Activated naive CD8-positive, alpha-beta T cell (primary cell): ENCODE measurements around the gene TP53RK.
"Not testable (repeated sequence)": the region's sequence is repeated elsewhere in the genome, so short reads cannot be mapped to it uniquely, and the experiment has no call there.

Source experiments
- H3K27ac Mint-ChIP-seq: one replicate; pipeline ENCODE4 v1.8.0; 2021; ENCODE audit warnings: mixed read lengths
- H3K27me3 Mint-ChIP-seq: one replicate; pipeline ENCODE4 v1.8.0; 2021; ENCODE audit warnings: mixed read lengths
- H3K36me3 Mint-ChIP-seq: one replicate; pipeline ENCODE4 v1.8.0; 2021; ENCODE audit warnings: mixed read lengths
- H3K4me1 Mint-ChIP-seq: one replicate; pipeline ENCODE4 v1.8.0; 2021; ENCODE audit warnings: low read depth, mixed read lengths
- H3K4me3 Mint-ChIP-seq: one replicate; pipeline ENCODE4 v1.8.0; 2021; ENCODE audit warnings: mild to moderate bottlenecking, mixed read lengths
- H3K9me3 Mint-ChIP-seq: one replicate; pipeline ENCODE4 v1.8.0; 2021; ENCODE audit warnings: low read depth, mixed read lengths

TP53RK gene

DNA sequence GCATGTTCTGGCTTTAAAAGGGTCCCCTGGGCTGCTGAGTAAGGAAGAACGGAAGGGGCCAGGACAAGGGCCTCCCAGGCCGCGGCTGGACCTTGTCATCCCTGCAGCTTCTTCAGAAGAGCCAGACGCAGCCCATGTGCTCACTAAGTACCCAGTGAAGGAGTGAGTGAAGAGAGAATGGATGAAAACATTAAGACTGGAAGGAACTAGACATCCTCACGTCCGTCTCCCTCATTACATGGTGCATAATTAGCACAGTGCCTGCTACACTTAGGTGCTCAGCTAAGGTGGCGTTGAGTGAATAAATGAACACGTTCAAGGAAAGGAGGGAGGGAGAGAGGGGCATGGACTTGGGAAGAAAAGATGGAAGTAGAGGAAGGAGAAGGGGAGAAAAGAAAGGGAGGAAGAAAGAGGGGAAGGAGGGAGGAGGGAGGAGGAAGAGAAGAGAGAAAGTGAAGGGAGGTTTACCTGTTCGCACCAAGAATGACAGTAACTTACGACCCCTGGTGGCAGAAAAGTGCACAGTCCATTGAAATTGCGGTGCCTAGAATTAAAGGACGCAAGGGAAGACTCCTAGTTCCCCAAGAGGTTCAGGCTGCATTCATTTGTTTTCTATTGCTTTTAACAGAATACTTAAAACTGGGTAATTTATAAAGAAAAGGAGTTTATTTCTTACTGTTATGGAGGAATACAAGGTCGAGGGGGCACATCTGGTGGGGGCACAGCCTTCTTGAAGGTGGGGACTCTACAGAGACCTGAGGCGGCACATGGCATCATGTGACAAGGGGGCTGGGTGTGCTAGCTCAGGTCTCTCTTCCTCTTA is 8.0 kb downstream of the TP53RK start:
- Mint-ChIP-seq H3K9me3 (no peaks in the 10 kb centered on the region), H3K36me3 (peaks cover 3% of the 10 kb centered on the region), H3K4me1 (peaks cover 48% of the 10 kb centered on the region), H3K27ac (no peak overlapping the region), H3K4me3 (no peak overlapping the region), H3K27me3 (no peaks in the 10 kb centered on the region)

DNA sequence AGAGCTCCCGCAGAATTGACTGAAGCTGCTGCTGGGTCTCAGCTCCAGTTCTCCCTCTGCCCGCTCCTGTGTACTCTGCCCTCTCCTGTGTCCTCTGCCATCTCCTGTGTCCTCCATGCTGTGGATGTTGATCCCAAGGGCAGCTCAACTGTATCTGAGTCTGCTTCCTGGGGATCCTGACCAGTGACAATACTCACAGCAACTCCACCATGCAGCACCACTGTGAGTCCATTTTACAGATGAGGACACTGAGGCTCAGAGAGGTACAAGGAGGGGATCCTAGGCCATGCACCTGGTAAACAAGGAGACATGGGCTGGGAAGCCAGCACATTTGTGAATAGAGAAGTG is 8.6 kb downstream of the TP53RK start:
- no peaks in the 10 kb centered on the region for H3K27me3 Mint-ChIP-seq
- no peaks in the 10 kb centered on the region for H3K36me3 Mint-ChIP-seq
- H3K27ac Mint-ChIP-seq: no peak overlapping the region
- no peaks in the 10 kb centered on the region for H3K9me3 Mint-ChIP-seq
- H3K4me1 Mint-ChIP-seq: peaks cover 43% of the 10 kb centered on the region
- no peak overlapping the region for H3K4me3 Mint-ChIP-seq

DNA sequence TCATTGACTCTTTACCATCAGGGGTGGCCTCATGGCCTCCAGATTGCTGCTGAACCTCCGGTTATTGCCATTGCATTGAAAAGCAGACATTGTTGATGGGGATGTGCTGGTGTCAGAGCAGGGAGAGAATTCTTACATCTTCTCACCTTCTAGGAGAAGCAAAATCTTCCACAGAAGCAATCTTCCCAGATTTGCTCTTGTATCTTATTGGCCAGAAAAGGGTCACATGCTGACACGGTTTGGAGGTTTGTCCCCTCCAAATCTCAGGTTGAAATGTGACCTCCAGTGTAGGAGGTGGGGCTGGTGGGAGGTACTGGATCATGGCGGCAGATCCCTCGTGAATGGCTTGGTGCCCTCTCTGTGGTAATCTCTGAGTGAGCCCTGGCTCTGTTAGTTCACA is 10.7 kb downstream of the TP53RK start:
- Mint-ChIP-seq H3K27ac (no peak overlapping the region), H3K4me1 (peaks cover 23% of the 10 kb centered on the region), H3K27me3 (no peaks in the 10 kb centered on the region), H3K36me3 (no peaks in the 10 kb centered on the region), H3K4me3 (no peak overlapping the region), H3K9me3 (no peaks in the 10 kb centered on the region)

DNA sequence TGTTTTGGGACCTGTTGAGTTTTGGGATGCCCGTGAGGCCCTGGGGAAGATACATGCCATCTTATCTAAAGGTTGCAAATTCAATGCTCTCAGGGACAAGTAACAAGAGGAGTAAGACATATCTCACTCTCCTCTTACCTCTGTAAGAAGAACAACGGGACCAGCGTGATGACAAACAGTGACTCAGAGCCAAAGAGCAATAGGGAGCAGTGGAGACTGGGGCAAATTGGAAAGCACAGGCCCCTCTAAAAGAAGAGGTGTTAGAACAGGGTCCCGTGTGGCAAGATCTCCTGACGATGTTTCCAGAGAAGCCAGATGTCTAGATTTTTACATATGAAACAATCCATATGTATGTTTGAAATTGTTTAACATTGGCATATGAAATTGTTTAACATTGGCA is 11.6 kb downstream of the TP53RK start:
- peaks cover 17% of the 10 kb centered on the region for H3K4me1 Mint-ChIP-seq
- no peak overlapping the region for H3K4me3 Mint-ChIP-seq
- H3K27me3 Mint-ChIP-seq: no peaks in the 10 kb centered on the region
- H3K27ac Mint-ChIP-seq: no peak overlapping the region
- H3K36me3 Mint-ChIP-seq: no peaks in the 10 kb centered on the region
- no peaks in the 10 kb centered on the region for H3K9me3 Mint-ChIP-seq

DNA sequence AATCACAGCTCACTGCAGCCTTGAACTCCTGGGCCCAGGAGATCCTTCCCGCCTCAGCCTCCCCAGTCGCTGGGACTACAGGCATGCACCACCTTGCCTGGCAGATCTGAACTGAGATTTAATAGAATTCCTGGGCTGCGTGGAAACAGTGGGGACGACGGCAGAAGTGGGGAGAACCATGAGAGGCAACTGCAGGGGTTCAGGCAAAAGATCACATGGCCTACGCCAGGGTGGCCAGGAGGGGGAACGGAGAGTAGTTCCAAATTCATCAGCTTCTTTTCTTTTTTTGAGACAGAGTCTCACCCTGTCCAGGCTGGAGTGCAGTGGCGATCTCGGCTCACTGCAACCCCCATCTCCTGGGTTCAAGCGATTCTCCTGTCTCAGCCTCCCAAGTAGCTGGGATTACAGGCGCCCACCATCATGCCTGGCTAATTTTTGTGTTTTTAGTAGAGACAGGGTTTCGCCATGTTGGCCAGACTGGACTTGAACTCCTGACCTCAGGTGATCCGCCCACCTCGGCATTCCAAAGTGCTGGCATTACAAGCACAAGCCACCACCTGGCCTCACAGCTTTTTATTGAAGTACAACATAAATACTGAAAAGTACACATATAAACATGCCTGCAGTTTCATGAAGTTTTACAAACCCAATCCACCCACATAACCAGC is 12.5 kb downstream of the TP53RK start:
- H3K4me3 Mint-ChIP-seq, H3K36me3 Mint-ChIP-seq, H3K9me3 Mint-ChIP-seq, H3K27ac Mint-ChIP-seq, H3K27me3 Mint-ChIP-seq: not testable (repeated sequence)
- peaks cover 11% of the 10 kb centered on the region for H3K4me1 Mint-ChIP-seq

DNA sequence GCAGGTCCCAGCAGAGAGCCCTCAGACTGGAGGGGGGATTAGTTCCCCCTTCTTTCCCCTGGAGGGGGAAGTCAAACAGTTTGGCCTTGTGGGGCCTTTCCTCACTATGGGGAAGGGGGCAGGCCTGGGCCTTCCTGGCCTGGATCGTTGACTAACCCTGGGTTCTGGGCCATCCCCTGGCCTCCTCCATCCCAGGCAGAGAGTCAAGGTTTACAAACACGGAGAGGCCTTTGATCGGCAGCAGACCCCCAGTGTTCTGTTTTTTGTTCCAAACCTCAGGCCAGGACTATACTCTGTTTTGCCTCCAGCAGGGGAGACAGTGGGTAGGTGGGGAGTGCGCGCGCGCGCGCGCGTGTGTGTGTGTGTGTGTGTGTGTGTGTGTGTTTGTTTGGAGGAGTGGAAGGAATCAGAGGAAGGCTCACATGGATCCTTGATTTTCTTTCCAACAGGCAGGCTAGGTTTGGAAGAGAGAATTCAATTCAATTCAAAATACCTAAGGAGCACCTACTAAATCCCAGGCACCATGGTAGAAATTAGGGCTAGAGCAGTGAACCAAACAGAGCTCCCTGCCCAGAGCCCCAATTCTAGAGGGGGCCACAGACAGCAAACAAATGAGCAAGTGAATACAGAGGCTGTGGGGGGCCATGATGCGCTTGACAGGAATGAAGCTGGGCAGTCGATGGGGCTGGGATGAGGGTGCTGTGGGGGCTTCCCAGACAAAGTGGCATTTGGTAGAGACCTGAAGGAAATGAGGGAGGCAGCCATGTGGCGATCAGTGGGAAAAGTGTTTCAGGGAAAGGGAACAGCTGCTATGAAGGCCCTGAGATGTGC is 14.8 kb downstream of the TP53RK start:
- no peaks in the 10 kb centered on the region for H3K4me1 Mint-ChIP-seq
- H3K36me3 Mint-ChIP-seq: peaks cover 10% of the 10 kb centered on the region

DNA sequence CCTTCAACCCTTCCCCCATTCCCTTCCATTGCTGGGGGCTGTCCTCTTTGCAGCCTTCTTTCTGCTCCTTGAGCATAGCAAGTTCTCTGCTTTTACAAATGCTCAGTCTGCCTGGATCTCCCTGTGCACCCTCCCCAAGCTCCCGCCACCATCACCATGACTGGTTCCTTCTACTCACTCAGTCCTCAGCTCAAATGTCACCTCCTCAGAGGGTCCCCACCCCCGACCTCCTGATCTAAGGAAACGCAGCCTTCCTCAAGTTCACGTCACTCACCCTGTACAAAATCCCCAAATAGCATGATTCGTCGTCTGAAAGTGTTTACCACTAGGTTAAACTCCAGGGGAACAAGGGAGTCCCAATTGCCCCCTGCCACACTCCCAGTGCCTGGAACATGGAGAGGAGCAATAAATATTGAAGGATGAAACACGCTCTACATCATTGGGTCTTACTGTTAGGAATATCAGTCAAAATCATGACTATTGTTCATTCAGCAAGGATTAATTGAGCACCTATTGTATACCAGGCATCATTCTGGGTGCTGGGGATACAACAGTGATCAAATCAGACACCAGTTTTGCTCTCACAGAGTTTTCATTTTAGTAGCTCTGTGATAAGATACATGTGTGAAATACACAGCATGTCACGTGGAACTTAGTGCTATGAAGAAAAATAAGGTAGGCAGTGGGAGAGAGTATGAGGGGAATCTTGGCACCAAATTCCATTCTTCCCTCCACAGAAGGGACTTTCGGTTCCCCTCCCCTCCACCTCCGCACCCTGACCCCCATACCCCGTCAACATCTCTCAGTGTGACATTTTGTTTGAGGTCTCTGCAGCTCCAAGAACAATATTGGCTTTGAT is 15.6 kb downstream of the TP53RK start:
- Mint-ChIP-seq H3K4me1 (no peaks in the 10 kb centered on the region), H3K9me3 (no peaks in the 10 kb centered on the region), H3K27ac (no peak overlapping the region), H3K36me3 (peaks cover 16% of the 10 kb centered on the region), H3K27me3 (no peaks in the 10 kb centered on the region), H3K4me3 (no peak overlapping the region)

More for the DNA sequence above, 14.8 kb downstream of the TP53RK start:
- Mint-ChIP-seq H3K27ac (no peak overlapping the region), H3K9me3 (no peaks in the 10 kb centered on the region), H3K27me3 (no peaks in the 10 kb centered on the region), H3K4me3 (no peak overlapping the region)

DNA sequence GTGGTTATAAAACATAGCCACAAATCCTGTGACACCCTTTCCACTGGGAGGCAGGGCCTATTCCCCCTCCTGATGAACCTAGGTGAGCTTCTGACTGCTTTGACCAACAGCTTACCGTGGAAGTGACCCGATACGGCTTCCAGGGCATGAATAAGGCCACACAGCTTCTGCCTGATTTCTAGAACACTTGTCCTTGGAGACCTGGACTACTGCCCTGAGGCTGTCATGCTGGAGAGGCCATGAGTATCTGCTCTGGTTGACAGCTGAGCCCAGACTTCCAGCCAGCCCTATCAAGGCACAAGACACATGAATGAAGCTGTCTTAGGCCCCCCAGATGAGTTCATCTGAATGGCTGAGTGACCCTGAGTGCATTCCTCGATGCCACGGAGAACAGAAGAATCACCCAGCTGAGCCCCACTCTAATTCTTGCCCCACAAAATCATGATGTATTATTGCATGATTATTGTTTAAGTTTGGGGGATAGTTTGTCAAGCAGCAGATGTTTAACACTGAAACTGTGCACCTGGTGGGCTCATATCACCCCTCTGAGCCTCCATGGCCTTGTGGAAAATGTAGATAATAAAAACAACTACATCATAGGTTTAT is 16.6 kb downstream of the TP53RK start:
- H3K9me3 Mint-ChIP-seq: no peaks in the 10 kb centered on the region
- H3K27ac Mint-ChIP-seq: no peak overlapping the region
- no peaks in the 10 kb centered on the region for H3K27me3 Mint-ChIP-seq
- H3K36me3 Mint-ChIP-seq: peaks cover 18% of the 10 kb centered on the region
- H3K4me1 Mint-ChIP-seq: no peaks in the 10 kb centered on the region
- H3K4me3 Mint-ChIP-seq: no peak overlapping the region

DNA sequence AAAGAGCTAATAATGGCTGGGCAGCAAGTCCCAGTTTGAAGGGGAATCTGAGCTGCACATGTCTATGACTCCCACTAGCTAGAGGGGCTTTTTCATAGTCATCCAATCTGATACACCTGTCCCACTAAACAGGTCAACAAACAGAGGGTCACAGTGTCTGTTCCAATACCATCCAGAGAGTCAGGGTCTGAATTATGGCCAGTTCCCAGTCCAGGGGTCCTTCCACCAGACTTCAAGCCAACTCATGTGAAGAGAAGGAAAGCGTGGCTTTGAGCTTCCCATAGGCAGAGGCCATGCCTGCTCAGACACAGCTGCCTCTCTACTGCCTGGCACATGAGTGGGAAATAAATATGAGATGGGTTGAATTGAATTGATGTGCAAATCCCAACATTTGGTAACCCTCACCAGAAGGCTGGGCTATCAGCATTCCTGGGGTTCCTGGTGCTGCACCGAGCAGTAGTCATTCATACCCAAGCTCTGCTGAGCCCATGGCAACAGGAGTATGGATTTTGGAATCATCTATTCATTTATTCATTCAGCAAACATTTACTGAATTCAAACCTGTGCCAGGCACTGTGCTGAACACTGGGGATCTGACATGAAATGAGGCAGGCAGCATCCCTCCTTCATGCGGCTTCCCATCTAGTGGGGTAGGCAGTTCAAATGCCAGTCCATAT is 17.2 kb downstream of the TP53RK start:
- no peak overlapping the region for H3K4me3 Mint-ChIP-seq
- H3K9me3 Mint-ChIP-seq: no peaks in the 10 kb centered on the region
- no peak overlapping the region for H3K27ac Mint-ChIP-seq
- no peaks in the 10 kb centered on the region for H3K27me3 Mint-ChIP-seq
- no peaks in the 10 kb centered on the region for H3K4me1 Mint-ChIP-seq
- H3K36me3 Mint-ChIP-seq: peaks cover 18% of the 10 kb centered on the region

DNA sequence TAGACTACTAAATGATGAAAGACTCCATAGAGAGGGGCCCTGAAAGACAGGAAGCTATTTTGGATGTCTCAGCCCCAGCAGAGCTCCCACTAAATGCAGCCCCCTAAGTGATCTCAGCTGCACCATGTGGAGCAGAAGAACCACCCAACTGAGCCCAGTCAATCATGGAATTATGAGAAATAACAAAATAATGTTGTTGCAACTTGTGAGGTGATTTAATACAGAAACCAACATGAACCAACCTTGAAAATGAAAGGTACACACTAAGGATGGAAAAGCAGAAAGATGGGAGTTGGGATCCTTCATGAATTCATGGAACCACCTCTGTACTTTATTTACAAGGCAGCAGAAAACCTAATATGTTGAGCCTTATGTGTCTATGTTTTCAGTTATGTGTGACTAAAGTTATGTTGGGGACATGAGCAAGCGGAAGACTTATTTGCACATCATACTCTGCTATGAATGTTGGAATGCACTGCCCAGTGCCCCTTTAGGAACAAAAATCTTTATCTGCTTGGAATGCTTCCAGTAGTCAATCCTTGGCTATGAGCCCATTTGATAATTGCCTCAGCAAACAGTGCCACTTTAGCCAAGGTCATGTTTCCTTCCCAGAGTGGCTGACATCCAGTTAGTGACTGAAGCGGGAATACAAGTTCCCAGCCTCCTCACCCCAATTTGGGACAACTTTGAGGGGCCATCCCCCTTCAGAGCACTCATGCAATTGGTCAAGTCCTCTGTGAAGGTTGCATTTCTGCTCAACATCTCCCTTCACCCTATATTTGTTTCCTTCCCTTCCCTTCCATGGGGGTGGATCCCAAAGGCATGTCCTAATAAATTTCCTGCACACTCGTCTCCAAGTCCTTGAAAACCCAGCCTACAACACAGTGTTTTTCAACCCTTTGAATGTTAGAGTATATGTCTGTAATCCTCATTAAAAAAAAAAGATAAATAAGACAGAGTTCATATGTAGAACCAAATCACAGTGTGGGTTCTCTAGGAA is 18.4 kb downstream of the TP53RK start:
- peaks cover 18% of the 10 kb centered on the region for H3K36me3 Mint-ChIP-seq
- no peak overlapping the region for H3K27ac Mint-ChIP-seq
- no peaks in the 10 kb centered on the region for H3K9me3 Mint-ChIP-seq
- H3K4me1 Mint-ChIP-seq: no peaks in the 10 kb centered on the region
- H3K27me3 Mint-ChIP-seq: no peaks in the 10 kb centered on the region
- no peak overlapping the region for H3K4me3 Mint-ChIP-seq

DNA sequence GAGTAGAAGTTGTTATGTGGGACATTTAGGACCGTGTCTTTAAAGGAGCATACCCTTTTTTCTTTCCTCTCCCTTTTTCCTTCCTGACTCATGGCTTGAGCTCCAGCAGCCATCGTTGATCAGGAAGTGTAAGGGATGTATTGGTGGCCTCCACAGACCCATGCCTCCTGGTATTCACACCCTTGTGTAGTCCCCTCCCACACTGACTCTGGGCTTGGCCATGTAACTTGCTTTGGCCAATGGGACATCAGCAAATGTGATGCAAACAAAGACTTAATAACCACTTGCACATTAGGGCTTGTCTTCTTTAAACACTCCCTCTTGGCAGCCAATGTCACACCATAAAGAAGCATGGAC is 19.0 kb downstream of the TP53RK start:
- Mint-ChIP-seq H3K27ac (no peak overlapping the region), H3K9me3 (no peaks in the 10 kb centered on the region), H3K36me3 (peaks cover 23% of the 10 kb centered on the region), H3K4me1 (no peaks in the 10 kb centered on the region), H3K27me3 (no peaks in the 10 kb centered on the region), H3K4me3 (no peak overlapping the region)

DNA sequence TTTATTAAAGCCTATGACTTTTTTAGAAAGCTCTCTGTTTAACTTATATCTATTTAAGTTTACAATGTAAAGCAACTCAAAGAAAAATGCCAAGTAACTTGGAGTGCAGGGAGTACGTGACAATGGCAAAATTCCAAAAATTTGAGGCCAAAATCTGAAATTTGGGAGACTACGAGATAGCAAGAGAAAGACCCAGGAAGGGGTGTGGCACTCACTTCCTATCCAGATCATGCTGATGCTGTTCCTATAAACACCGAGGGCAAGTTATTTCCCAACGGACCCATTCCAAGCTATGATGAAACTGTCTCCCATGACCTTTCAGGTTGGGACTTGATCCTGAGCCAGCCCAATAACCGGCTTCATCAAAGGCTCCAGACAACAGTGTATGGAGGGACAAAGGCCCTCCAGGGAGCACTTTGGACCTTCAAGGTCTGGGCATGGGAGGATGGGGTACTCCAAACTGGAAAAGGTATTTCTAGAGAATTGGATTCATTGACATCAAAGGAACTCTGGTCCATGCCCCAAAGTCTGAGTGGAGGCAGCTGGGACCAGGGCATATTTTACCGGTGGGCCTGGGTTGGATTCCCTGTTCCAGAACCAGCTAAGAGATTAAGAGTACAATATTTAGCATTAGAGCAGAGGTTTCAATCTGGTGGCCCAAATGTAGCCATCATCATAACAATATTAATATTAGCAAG is 22.3 kb downstream of the TP53RK start:
- no peaks in the 10 kb centered on the region for H3K9me3 Mint-ChIP-seq
- H3K36me3 Mint-ChIP-seq: peaks cover 26% of the 10 kb centered on the region
- no peaks in the 10 kb centered on the region for H3K4me1 Mint-ChIP-seq
- no peaks in the 10 kb centered on the region for H3K27me3 Mint-ChIP-seq
- H3K27ac Mint-ChIP-seq: no peak overlapping the region
- H3K4me3 Mint-ChIP-seq: no peak overlapping the region
